HS-5 (cell line): ENCODE measurements around the gene CYP3A5.
"Not testable (repeated sequence)": the region's sequence is repeated elsewhere in the genome, so short reads cannot be mapped to it uniquely, and the experiment has no call there.

ENCODE experiments used
- DNase-seq: peaks from one replicate; pipeline ENCODE4 v3.0.0-alpha.2; 2012; ENCODE audit warnings: low read depth

CYP3A5 gene

GRCh38 chr7:99685871-99686608, 6.2 kb upstream of the CYP3A5 start:
- not testable (repeated sequence) for DNase-seq

- no peak for DNase-seq
These were observed 5.4 kb upstream of the CYP3A5 start for GRCh38 chr7:99685129-99685758.

DNA sequence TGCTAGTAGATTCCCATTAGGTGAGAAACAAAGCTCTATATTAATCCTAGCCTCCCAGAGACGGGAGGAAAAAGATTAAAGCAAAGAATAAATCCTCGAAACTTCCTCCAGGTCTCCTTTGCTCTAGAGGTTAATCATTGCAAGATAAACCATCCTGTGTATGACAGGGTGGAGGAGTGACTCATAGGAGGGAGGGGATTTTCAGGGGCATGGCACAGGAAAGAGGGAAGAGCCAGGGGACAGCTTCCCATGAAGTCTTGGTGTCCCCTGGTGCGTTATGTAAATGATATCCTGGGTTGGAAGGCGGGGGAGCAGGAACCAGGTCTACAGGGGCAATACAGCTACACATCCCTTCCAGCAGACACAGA, 780 bp downstream of the CYP3A5 start:
- DNase-seq, result no peak

- DNase-seq, result no peak
These were observed 2.1 kb downstream of the CYP3A5 start for GRCh38 chr7:99677648-99678045.

- DNase-seq, result no peak
These were observed 2.7 kb downstream of the CYP3A5 start for GRCh38 chr7:99677013-99677647.

- no peak for DNase-seq
These were observed 4.6 kb downstream of the CYP3A5 start for GRCh38 chr7:99674995-99675742.

- no peak for DNase-seq
These were observed 7.2 kb downstream of the CYP3A5 start for GRCh38 chr7:99672573-99672972.

GRCh38 chr7:99669782-99670181, 10.0 kb downstream of the CYP3A5 start:
- DNase-seq, result no peak

DNA sequence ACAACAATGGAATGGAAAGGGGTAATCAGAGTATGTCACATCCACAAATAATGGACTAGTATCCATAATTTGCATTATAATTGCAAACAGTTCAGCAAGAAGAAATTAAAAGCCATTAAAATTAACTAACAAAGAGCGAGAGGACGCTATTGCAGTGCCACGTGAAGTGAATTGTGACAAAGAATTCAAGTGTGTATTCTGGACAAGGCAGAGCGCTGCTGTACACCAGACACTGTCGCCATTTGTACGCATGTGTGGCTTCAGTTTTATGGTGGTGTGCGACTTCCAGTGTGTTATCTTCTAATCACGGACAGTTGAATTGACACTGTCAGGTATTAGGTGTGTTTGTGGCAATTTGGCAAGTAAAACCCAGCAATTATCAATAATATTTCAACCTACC, 11.3 kb downstream of the CYP3A5 start:
- no peak for DNase-seq

DNA sequence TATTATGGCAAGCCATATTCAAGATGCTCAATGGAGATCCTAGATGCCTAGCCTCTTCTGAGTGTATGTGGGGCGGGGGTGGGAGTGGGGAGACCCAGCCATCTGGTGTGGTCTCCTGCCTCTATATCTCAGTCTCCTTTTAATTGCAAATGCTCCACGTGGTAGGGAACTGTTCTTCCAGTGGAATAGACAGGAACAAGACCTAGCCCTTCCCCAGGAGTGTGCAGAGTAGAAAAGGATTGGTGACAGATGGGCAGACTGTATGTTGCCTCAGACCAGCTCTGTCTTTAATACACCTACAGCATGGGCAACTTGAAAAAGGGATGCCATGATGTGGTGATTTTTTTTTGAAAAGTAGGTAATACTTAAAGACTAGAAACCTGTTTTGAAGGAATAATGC, 12.6 kb downstream of the CYP3A5 start:
- DNase-seq, result no peak

- no peak for DNase-seq
These were observed 13.8 kb downstream of the CYP3A5 start for GRCh38 chr7:99666013-99666395.

DNA sequence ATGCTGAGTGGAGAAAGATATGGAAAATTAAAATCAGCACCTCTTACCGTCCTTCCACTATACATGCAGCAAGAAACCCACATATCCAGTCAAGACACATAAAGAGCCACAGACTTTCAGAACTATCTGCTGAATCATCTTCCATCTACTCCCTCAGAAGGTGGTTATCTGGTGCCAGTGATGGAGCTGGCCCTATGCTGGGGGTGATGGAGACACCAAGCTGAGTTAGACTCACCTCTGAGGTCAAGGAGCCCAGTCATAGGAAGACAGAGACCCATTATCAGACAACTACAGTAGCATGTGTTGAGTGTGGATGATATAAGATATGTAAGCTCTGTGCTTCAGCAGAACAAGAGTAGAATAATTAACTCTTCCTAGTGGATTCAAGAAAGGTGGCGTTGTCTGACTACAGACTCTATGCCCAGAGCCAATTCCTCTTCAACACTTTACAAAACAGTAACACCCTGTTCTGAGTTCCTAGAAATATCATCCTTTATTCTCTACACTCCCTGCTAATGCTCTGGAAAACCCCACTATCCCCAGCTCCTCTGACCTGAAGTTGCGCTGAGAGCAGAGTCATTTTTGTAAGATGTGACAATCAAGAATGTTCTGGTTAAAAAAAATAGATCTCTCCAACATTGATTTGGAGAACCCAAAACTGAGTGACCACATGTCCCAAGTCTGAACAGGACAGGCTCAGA, 14.3 kb downstream of the CYP3A5 start:
- DNase-seq, result no peak

DNA sequence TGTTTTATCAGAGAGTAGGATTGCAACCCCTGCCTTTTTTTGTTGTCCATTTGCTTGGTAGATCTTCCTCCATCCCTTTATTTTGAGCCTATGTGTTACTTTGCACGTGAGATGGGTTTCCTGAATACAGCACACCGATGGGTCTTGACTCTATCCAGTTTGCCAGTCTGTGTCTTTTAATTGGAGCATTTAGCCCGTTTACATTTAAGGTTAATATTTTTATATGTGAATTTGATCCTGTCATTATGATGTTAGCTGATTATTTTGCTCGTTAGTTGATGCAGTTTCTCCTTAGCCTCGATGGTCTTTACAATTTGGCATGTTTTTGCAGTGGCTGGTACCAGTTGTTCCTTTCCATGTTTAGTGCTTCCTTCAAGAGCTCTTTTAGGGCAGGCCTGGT, 21.9 kb downstream of the CYP3A5 start:
- not testable (repeated sequence) for DNase-seq

- DNase-seq, result not testable (repeated sequence)
These were observed 25.2 kb downstream of the CYP3A5 start for GRCh38 chr7:99654626-99655025.

- no peak for DNase-seq
These were observed 26.0 kb downstream of the CYP3A5 start for GRCh38 chr7:99653754-99654153.

- DNase-seq, result not testable (repeated sequence)
These were observed 26.5 kb downstream of the CYP3A5 start for GRCh38 chr7:99653269-99653668.

DNA sequence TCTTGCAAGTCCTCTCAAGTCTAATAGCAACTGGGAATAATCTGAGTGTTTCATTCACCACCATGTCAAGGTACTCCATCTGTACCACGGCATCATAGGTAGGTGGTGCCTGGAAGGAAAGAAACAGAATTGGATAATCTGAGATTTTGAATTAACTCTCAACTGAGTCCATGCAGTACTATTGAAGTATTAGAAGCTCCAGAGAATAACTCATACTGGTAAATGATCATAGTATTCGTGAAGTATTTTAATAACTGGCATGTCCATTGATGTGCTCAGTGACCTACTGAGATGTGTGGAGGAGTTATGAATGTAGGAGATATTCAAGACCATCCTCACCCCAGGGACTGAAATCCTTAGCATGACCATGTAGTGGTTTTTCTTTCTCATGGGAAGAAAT, 27.1 kb downstream of the CYP3A5 start:
- no peak for DNase-seq

DNA sequence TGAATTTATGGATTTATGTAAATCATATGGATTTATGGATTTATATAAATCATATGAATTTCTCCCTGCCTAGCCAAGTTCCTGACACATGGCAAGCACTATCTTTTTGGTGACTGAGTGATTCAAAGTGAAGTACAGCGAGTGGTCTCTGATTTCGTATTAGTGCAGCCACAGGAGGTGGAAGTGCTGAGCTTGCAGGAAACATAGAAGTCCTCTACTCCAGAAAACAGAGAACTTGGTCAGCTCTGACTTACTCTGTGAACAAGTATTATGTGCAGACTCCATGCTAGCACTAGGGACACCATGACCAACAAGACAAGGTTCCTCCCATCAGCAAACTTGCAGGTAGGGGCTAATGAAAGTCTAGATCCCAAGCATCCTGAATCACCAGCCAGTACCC, 28.5 kb downstream of the CYP3A5 start:
- DNase-seq, result no peak

- DNase-seq, result no peak
These were observed 31.0 kb downstream of the CYP3A5 start for GRCh38 chr7:99648843-99649242.

DNA sequence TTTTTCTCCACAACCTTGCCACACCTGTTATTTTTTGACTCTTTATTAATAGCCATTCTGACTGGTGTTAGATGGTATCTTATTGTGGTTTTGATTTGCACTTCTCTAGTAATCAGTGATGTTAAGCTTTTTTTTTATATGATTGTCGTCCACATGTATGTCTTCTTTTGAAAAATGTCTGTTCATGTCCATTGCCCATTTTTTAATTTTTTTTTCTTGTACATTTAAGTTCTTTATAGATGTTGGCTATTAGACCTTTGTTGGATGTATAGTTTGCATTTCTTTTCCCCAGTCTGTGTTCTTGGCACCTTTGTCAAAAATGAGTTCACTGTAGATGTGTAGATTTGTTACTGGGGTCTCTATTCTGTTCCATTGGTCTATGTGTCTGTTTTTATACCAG, 34.2 kb downstream of the CYP3A5 start:
- no peak for DNase-seq

DNA sequence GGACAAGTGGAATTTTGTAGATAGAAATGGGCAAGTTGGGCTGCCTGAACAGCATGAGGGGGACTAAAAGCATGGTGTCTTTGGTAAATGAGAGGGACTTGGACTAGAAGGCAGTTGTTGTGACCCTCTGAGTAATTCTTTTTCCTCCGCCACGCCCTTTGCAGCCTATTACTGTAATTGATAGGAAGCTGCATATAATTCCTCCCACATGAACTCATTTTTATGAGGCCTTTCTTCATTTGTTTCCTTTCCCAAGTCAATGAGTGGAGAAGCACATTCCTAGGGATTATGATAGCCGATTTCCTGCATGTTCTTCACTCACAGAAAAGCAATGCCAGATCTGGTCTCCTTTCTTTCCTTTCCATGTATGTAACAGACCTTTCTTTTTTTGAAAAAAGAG, 35.4 kb downstream of the CYP3A5 start:
- no peak for DNase-seq

GRCh38 chr7:99643464-99643863, 36.3 kb downstream of the CYP3A5 start:
- no peak for DNase-seq
